Neuronal stem cell (in vitro differentiated cells): ENCODE measurements around the gene AUH.

Experiments
- DNase-seq: peaks from one replicate; pipeline ENCODE4 v3.0.0-alpha.2; 2013; ENCODE audit warnings: low spot score
- H2AFZ ChIP-seq: one replicate; pipeline ENCODE4 v1.6.1; 2013; ENCODE audit warnings: mild to moderate bottlenecking, low read length, inconsistent platforms
- H2AK5ac ChIP-seq: 2 replicates; pipeline ENCODE4 v1.6.1; 2013; ENCODE audit warnings: low read depth, mild to moderate bottlenecking, inconsistent platforms, low read length, moderate library complexity, mixed read lengths
- H2BK120ac ChIP-seq: 2 replicates; pipeline ENCODE4 v1.6.1; 2013; ENCODE audit warnings: low read depth, mild to moderate bottlenecking, inconsistent platforms, low read length, moderate library complexity, mixed read lengths
- H2BK12ac ChIP-seq: one replicate; pipeline ENCODE4 v1.6.1; 2013; ENCODE audit warnings: low read length, inconsistent platforms
- H2BK15ac ChIP-seq: 2 replicates; pipeline ENCODE4 v1.6.1; 2013; ENCODE audit warnings: mild to moderate bottlenecking, low read length, inconsistent platforms, mixed read lengths
- H2BK5ac ChIP-seq: one replicate; pipeline ENCODE4 v1.6.1; 2013; ENCODE audit warnings: inconsistent platforms, mild to moderate bottlenecking, low read length, moderate library complexity
- H3K14ac ChIP-seq: one replicate; pipeline ENCODE4 v1.6.1; 2013; ENCODE audit warnings: low read length, inconsistent platforms
- H3K18ac ChIP-seq: 2 replicates; pipeline ENCODE4 v1.6.1; 2013; ENCODE audit warnings: low read length, inconsistent platforms
- H3K23ac ChIP-seq: 2 replicates; pipeline ENCODE4 v1.6.1; 2013; ENCODE audit warnings: low read depth, mild to moderate bottlenecking, mixed read lengths, low read length, inconsistent platforms; ENCODE audit not compliant: poor library complexity
- H3K27ac ChIP-seq: replicated peaks from 3 replicates; pipeline ENCODE4 v1.5.1; 2013; ENCODE audit warnings: low read length, inconsistent platforms
- H3K27me3 ChIP-seq, 3 experiments: 2 replicates each; pipeline ENCODE4 v1.6.1; 2013; ENCODE audit warnings: low read length in 3 of 3, mild to moderate bottlenecking in 2 of 3, inconsistent platforms in 1 of 3, low read depth in 1 of 3, mixed read lengths in 1 of 3, moderate library complexity in 1 of 3; ENCODE audit not compliant: control insufficient read depth in 3 of 3, insufficient read depth in 3 of 3
- H3K36me3 ChIP-seq, 2 donors: replicated peaks in 1 of 2; 2 replicates each; pipeline ENCODE4 v1.6.1; 2013; ENCODE audit warnings: low read length in 2 of 2; ENCODE audit not compliant: control insufficient read depth in 2 of 2, insufficient read depth in 2 of 2
- H3K4ac ChIP-seq: 2 replicates; pipeline ENCODE4 v1.6.1; 2013; ENCODE audit warnings: inconsistent platforms, mild to moderate bottlenecking, low read length, moderate library complexity
- H3K4me1 ChIP-seq, 2 donors: 1 replicate in 1 of 2; 2 replicates in 1 of 2; pipeline ENCODE4 v1.6.1; 2013; ENCODE audit warnings: low read length in 2 of 2, low read depth in 1 of 2; ENCODE audit not compliant: control insufficient read depth in 2 of 2, insufficient read depth in 1 of 2
- H3K4me2 ChIP-seq: one replicate; pipeline ENCODE4 v1.6.1; 2013; ENCODE audit warnings: mild to moderate bottlenecking, low read length, inconsistent platforms; ENCODE audit not compliant: insufficient read depth, poor library complexity, severe bottlenecking
- H3K4me3 ChIP-seq, 2 donors: 2 replicates each; pipeline ENCODE4 v1.5.1; 2013; ENCODE audit warnings: low read length in 2 of 2, mild to moderate bottlenecking in 2 of 2, inconsistent platforms in 1 of 2, moderate library complexity in 1 of 2
- H3K79me1 ChIP-seq: one replicate; pipeline ENCODE4 v1.6.1; 2013; ENCODE audit warnings: low read depth, mild to moderate bottlenecking, inconsistent platforms, low read length, moderate library complexity
- H3K9ac ChIP-seq: one replicate; pipeline ENCODE4 v1.6.1; 2013; ENCODE audit warnings: mild to moderate bottlenecking, low read depth, low read length, inconsistent platforms; ENCODE audit not compliant: poor library complexity
- H3K9me3 ChIP-seq, 2 donors: replicated peaks in 1 of 2; 2 replicates each; pipeline versions ENCODE3 to v1.6.1; 2013; ENCODE audit warnings: low read length in 2 of 2, mild to moderate bottlenecking in 2 of 2, inconsistent platforms in 1 of 2, low read depth in 1 of 2, mixed read lengths in 1 of 2, moderate library complexity in 1 of 2; ENCODE audit not compliant: control insufficient read depth in 2 of 2, insufficient read depth in 1 of 2
- H4K8ac ChIP-seq: one replicate; pipeline ENCODE4 v1.6.1; 2013; ENCODE audit warnings: low read depth, mild to moderate bottlenecking, inconsistent platforms, low read length, moderate library complexity
- H4K91ac ChIP-seq: one replicate; pipeline ENCODE4 v1.6.1; 2013; ENCODE audit warnings: low read length, low read depth, mild to moderate bottlenecking, inconsistent platforms; ENCODE audit not compliant: poor library complexity
- WGBS, 2 donors: extraction: QIAGEN DNeasy Blood & Tissue Kit; methylation state at CpG; one replicate each; pipeline ENCODE4 v1.1.7; 2013; ENCODE audit warnings: missing lambda C conversion rate in 2 of 2, mixed read lengths in 1 of 2; ENCODE audit not compliant: insufficient read length in 2 of 2, insufficient replicate concordance in 1 of 2; ENCODE audit errors: extremely low coverage in 2 of 2; 5-methylcytosine and 5-hydroxymethylcytosine counted together

AUH gene

GRCh38 chr9:91188719-91189590 lies 172.8 kb downstream of the AUH start:
- no peak overlapping the region for H2BK5ac ChIP-seq
- H2AFZ ChIP-seq = no peak overlapping the region
- H3K79me1 ChIP-seq = no peaks in the 10 kb centered on the region
- H3K36me3 ChIP-seq = no peaks in the 10 kb centered on the region
- no peak overlapping the region for H3K18ac ChIP-seq
- H4K8ac ChIP-seq = no peak overlapping the region
- H3K4me2 ChIP-seq = no peak overlapping the region
- DNase-seq = no peak
- peaks cover under 1 to 8% of the 10 kb centered on the region in 2 donors for H3K4me1 ChIP-seq
- no peak overlapping the region for H3K23ac ChIP-seq
- no peak overlapping the region for H2AK5ac ChIP-seq
- WGBS, 2 donors = no CpG with 5 or more reads among the region's 11 CpGs
- H2BK12ac ChIP-seq = no peak overlapping the region
- no peak overlapping the region for H3K14ac ChIP-seq
- H4K91ac ChIP-seq = no peak overlapping the region
- H2BK120ac ChIP-seq = no peak overlapping the region
- H3K4ac ChIP-seq = no peak overlapping the region
- no peak overlapping the region for H3K27ac ChIP-seq
- H3K27me3 ChIP-seq = no peaks in the 10 kb centered on the region
- H3K4me3 ChIP-seq = no peak overlapping the region
- H3K9me3 ChIP-seq = no peaks in the 10 kb centered on the region
- no peak overlapping the region for H2BK15ac ChIP-seq
- no peak overlapping the region for H3K9ac ChIP-seq

GRCh38 chr9:91187965-91188344 lies 173.8 kb downstream of the AUH start:
- H3K4me1 ChIP-seq = peaks cover 0 to 5% of the 10 kb centered on the region in 2 donors
- H2BK5ac ChIP-seq = no peak overlapping the region
- peak overlapping the region; percentile 35 for H2AK5ac ChIP-seq
- no peak overlapping the region for H2AFZ ChIP-seq
- H4K8ac ChIP-seq = no peak overlapping the region
- no peak overlapping the region for H3K27ac ChIP-seq
- H3K4ac ChIP-seq = no peak overlapping the region
- H3K36me3 ChIP-seq = no peaks in the 10 kb centered on the region
- H3K23ac ChIP-seq = no peak overlapping the region
- H3K9ac ChIP-seq = no peak overlapping the region
- no CpG with 5 or more reads among the region's 2 CpGs for WGBS, 2 donors
- H3K18ac ChIP-seq = no peak overlapping the region
- no peak overlapping the region for H2BK120ac ChIP-seq
- H3K79me1 ChIP-seq = no peaks in the 10 kb centered on the region
- no peak for DNase-seq
- H3K4me3 ChIP-seq = peak overlapping the region in 1 of 2 donors; percentile 63
- no peaks in the 10 kb centered on the region for H3K27me3 ChIP-seq
- no peak overlapping the region for H3K4me2 ChIP-seq
- H2BK15ac ChIP-seq = no peak overlapping the region
- H2BK12ac ChIP-seq = no peak overlapping the region
- no peak overlapping the region for H4K91ac ChIP-seq
- no peaks in the 10 kb centered on the region for H3K9me3 ChIP-seq
- H3K14ac ChIP-seq = no peak overlapping the region

- H3K14ac ChIP-seq = no peak overlapping the region
- H2BK120ac ChIP-seq = no peak overlapping the region
- H3K27me3 ChIP-seq = no peaks in the 10 kb centered on the region
- no peak overlapping the region for H3K18ac ChIP-seq
- H3K36me3 ChIP-seq = no peaks in the 10 kb centered on the region
- H2BK5ac ChIP-seq = no peak overlapping the region
- H3K9me3 ChIP-seq = no peaks in the 10 kb centered on the region
- no peak for DNase-seq
- H4K8ac ChIP-seq = no peak overlapping the region
- no peak overlapping the region for H2BK15ac ChIP-seq
- H2AK5ac ChIP-seq = peak overlapping the region; percentile 35
- no peak overlapping the region for H2AFZ ChIP-seq
- H3K4me3 ChIP-seq = no peak overlapping the region
- peaks cover 0 to 3% of the 10 kb centered on the region in 2 donors for H3K4me1 ChIP-seq
- H3K79me1 ChIP-seq = no peaks in the 10 kb centered on the region
- peak overlapping the region; percentile 1 for H3K9ac ChIP-seq
- H3K4ac ChIP-seq = no peak overlapping the region
- WGBS, 2 donors = no CpG with 5 or more reads among the region's 11 CpGs
- no peak overlapping the region for H2BK12ac ChIP-seq
- H3K27ac ChIP-seq = no peak overlapping the region
- no peak overlapping the region for H3K23ac ChIP-seq
- H4K91ac ChIP-seq = no peak overlapping the region
- no peak overlapping the region for H3K4me2 ChIP-seq
Measured at GRCh38 chr9:91187311-91187964, 174.3 kb downstream of the AUH start.

- Histone ChIP-seq H2AFZ (no peak overlapping the region), H2BK12ac (no peak overlapping the region), H3K23ac (no peak overlapping the region), H2BK5ac (no peak overlapping the region), H3K4ac (no peak overlapping the region), H3K27me3 (no peaks in the 10 kb centered on the region), H3K9ac (no peak overlapping the region), H4K8ac (no peak overlapping the region), H3K79me1 (no peaks in the 10 kb centered on the region), H3K4me1 (no peaks in the 10 kb centered on the region), H3K36me3 (no peaks in the 10 kb centered on the region), H3K27ac (no peak overlapping the region), H2BK15ac (no peak overlapping the region), H3K4me3 (no peak overlapping the region), H3K9me3 (no peaks in the 10 kb centered on the region), H3K14ac (no peak overlapping the region), H2AK5ac (no peak overlapping the region), H4K91ac (no peak overlapping the region), H3K18ac (peak overlapping the region; percentile 61), H2BK120ac (no peak overlapping the region), H3K4me2 (no peak overlapping the region)
- no CpG with 5 or more reads among the region's 2 CpGs for WGBS, 2 donors
- DNase-seq = no peak
Measured at GRCh38 chr9:91186632-91187108, 175.0 kb downstream of the AUH start.
